Kidney tubule cell (primary cell): Measurements from ENCODE around the gene SYT8.

Experiments
- DNase-seq: peaks from one replicate; pipeline ENCODE4 v3.0.0-alpha.2; 2018; ENCODE audit warnings: low spot score

The SYT8 gene

GRCh38 chr11:1860108-1860507, 25.3 kb downstream of the SYT8 start:
- DNase-seq: no peak

DNA sequence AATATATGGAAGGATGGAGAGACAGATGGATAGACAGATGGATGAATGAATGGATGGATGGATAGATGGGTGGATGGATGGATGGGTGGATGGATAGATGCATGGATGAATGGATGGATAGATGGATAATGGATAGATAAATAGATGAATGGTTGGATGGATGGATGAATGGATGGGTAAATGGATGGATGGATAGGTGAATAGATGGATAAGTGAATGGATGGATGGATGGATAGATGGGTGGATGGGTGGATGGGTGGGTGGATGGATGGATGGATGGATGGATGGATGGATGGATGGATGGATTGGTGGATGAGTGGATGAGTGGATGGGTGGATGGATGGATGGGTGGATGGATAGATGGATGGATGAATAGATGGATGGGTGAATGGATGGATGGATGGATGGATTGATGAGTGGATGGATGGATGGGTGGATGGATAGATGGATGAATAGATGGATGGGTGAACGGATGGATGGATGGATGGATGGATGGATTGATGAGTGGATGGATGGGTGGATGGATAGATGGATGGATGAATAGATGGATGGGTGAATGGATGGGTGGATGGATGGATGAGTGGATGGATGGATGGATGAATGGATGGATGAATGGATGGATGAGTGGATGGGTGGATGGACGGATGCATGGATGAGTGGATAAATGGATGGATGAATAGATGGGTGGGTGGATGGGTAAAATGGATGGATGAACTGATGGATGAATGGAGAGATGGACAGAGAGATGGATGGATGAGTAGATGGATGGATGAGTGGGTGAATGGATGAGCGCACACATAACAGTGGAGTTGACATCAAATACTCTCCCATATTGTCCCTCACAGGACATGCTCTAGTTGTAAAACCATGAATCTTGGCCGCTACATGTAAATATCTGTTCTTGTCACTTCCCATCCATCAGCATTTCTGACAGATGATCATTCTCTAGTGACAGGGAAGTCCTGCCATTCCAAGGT, 26.9 kb downstream of the SYT8 start:
- DNase-seq: no peak

- DNase-seq: peak; percentile 51
These were observed 28.0 kb downstream of the SYT8 start for GRCh38 chr11:1862588-1863351.

DNA sequence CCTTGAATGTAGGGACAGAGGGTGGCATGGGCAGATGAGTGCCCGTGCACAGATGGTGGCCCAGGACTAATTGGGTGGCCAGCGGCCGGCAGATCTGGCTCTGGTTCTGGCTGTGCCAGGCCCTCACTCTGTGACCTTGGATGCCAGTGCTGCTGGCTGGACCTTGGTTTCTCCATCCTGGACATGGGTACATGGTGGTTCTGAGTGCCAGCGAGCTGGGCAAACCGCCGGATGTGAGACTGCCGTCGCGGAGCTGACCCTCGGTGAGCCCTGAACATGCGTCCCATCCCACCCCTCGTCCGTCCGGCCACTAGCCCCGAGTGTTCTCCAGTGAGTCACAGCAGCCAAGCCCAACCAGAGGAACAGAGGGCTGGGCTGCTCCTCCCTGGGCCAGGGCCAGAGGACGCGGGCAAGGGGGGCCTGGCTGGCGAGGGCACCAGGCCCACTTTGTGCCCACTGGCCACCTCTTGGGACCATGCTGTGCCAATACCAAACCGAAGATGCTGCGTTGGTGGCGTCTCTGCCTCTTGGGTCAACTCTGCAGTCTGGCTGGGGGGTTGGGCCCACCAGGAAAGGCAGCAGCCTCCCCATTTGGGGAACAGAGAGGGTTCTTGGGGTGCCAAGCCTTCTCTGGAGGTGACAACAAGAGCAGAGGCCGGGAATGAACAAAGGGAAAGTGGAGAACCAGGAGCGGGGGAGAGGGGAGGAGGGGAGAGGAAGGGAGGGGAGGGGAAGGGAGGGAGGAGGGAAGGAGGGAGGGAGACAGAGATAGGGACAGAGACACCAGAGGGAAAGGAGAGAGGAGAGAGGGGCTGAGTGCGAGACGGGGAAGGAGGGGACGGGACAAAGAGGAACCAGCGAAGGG, 28.8 kb downstream of the SYT8 start:
- peak; percentile 86 for DNase-seq

DNA sequence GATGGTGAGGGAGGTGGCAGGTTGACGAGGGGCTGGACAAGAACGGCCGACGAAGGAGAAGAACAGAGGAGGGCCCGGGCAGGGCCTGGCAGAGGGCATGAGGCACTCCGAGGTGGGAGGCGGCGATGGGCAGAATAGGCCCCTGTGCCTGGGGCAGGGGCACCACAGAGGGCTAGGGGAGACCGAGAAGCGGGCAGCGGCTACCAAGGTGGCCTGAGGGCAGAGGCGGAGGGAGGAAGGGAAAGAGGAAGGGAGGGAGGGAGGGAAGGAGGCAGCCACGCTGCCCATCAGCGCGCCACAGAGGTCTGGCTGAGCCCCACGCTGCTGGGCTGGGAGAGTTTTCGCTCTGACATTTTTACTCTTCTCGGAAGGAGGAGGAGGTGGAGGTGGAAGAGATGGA, 29.4 kb downstream of the SYT8 start:
- no peak for DNase-seq

DNA sequence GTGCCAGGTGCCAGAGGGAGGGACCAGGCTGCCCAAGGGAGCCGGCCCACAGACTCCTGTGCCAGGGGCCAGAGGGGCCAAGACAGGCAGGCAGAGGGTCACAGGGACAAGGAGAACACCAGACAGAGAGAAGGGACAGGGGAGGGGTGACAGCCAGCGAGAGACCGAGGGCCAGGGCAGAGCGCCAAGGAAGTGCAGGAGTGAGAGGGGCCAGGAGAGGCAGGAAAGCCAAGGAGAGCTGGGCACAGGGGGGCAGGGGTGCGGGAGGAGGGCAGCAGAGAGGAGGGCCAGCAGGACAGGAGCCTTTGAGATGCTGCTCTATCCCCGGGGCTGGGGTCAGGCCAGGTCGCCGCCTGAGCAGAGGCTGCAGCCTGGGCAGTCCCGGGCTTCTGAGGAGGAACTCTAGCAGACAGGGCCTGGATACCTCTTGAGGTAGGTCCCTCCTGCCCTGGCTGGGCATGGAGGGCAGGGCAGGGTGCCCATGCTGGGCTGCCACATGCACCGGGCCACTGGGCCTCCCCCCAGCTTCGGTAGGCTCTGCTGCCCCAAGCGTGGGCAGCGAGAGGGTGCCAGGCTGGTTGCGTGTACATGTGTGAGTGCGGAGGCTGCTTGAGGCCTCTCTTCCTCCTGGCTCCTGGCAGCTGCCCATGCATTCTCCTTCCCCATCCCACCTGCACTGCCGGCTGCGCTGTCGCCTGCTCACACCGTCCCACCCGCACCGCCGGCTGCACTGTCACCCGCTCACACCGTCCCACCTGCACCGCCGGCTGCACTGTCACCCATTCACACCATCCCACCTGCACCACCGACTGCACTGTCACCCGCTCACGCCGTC, 30.3 kb downstream of the SYT8 start:
- no peak for DNase-seq

DNA sequence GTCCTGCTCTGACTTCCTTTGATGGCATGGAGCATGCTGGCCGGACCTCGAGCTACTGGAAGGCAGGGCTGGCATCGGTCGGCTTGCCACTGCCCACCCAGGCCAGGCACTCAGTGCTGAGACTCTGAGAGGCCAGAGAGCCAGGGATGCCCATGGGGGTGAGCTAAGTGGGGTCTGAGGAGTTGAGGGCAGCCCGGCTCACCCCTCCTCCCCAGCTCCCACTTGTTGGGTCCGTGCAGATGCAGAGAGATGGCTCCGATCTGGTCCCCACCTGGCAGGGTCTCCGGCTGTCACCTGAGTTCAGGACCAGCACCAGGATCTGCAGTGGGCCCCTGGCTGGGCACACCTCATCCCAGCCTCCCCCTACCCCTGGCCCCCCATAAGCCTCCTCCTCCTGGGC, 31.4 kb downstream of the SYT8 start:
- no peak for DNase-seq

DNA sequence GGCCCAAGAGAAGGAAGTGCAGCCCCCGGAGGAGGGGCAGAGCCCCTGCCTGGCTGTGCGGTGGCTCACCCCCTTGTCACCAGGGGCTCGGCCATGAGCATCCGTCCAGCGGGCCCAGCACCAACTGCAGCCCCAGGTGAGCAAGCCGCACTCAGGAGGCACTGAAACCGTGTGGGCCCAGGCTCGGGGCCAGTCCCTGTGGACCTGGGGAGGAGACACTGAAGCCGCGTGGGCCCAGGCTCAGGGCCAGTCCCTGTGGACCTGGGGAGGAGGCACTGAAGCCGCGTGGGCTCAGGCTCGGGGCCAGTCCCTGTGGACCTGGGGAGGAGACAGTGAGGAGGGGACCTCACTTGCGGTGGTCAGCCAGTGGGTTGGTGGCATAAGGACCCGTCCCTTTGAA, 32.0 kb downstream of the SYT8 start:
- no peak for DNase-seq

DNA sequence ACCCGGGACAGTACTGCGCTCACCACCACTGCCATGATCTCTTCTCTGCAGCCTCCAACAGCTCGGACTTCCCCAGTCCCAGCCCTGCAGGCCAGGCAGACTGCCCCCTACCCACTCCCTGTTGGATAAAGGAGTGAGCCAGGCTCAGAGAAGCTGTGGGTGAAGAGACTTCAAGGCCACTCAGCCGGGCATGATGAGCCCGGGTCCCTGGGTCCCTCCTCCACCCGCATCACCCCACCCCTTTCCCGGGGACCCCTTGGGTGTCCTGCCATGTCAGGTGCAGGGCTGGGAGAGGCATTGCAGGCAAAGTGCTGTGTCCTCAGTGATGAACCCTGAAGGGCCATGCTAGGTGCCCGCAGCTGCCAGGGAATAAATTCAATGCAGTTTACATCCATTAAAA, 32.6 kb downstream of the SYT8 start:
- no peak for DNase-seq

DNA sequence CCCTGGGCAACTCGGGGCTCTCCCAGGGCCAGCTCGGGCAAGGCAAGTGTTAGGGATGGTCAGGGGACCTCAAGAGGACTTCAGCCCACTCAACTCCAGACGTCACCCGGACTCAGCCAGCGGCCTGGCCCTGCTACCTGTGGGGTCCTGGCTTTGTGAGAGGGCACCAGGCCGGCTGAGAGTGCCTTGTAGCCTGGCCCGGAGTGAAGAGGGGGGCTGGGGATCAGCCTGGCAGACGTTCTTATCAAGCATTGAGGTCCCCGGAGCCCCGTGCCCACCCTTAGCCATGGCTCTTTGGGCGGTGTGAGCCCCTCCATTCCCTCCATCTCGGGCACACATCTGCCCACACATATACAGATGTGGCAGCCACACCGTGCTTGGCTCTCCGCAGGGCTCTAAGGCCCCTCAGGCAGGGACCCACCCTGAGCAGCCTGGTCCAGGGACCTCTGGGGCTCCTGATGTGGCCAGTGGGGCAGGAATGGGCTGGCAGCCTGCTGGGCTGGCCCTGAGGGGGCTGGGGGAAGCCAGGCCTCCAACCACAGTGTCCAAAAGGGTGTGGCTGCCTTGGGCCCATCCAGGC, 33.4 kb downstream of the SYT8 start:
- DNase-seq: no peak

DNA sequence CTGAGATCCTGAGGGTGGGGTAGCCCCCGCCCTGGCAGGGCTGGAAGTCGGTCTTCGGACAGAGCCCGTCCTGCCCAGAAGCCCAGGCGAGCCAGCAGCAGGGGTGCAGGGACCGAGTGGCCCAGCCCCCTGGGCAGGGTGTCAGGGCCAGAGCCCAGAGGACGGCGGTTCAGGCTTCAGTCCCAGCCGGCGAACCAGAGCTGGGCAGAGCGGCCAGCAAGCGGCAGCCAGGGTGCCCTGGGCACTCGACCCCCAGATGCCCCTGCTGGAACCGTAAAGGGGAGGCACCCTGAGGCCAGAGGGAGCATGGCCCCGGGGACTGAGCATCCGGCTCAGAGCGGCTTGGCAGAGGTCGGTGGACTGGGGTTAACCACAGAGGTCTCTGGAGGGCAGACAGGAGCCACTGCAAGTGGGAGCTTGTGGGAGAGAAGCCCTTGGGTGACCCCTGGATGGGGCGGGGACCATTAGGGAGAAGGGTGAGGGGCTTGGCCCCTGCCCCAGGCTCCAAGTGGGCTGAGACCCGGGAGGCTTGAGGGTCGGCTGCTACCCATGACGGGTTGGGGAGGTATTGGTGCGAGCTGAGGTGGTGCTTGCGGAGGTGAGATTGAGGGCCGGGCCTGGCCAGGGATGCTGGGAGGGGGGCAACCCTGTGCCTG, 34.0 kb downstream of the SYT8 start:
- no peak for DNase-seq

DNA sequence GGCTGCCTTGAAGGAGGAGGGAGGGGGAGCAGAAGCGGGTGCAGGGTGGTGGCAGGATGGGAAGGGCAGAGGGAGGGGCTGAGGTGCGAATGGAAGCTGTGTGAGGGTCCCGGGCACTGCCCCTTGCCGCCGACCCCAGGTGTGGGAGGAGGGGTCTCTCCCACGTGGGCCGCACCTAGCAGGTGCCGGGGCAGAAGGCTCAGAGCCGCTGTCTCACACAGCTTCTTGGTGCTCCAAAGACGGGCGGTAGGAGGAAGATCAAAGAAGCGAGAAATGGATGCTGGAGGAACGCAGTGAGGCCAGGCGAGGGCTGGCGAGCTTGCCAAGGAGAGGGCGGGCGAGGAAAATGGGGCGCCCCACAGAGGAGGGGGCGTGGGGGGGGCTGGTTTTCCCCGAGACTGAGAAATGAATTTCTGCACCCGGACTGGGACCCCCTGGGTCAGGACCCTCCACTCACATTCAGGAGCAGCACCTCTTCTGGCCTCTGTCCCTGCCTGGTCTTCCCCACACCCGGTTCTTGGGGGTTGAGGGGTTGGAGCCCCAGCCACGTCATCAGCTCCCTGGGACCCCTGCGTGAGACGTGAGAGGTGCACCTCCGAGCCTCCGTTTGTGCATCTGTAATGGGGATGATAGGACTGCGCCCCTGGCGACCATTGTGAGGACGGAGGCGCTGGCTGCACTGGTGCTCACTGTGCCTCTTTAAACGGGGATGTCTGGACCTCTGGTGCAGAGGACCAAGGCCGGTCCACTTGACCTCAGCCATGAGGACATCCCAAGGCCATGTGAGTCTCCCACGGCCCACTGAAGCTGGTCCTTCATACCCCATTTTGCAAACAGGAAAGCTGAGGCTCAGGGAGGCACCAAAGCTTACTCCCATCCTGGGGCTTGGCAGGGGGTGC, 34.9 kb downstream of the SYT8 start:
- no peak for DNase-seq

DNA sequence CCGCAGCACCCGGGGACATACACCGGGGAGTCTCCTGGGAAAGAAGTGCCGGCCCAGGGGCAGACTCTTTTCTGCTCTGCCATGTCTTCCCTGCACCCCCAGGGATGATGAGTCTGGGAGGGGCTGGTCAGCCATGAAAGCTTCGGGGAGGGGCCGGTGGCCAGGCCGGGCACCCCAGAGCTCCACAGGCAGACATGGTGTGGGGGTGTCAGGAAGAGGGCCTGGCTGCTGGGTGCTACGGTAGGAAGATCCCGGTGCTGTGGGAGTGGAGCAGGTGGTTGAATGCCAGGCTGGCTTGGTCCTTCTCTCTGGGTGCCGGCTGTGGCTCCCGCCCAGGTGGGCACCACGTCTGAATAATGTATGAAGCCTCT, 35.5 kb downstream of the SYT8 start:
- DNase-seq: no peak

- no peak for DNase-seq
These were observed 36.1 kb downstream of the SYT8 start for GRCh38 chr11:1870721-1871466.

- no peak for DNase-seq
These were observed 36.7 kb downstream of the SYT8 start for GRCh38 chr11:1871531-1871930.

- DNase-seq: no peak
These were observed 37.6 kb downstream of the SYT8 start for GRCh38 chr11:1872267-1872985.

- no peak for DNase-seq
These were observed 38.4 kb downstream of the SYT8 start for GRCh38 chr11:1873048-1873812.
